Fibroblast of lung (primary cell): ENCODE data around the gene ZNF593OS. TPM values are rescaled to one million over a fixed set of nuclear protein-coding genes. Genes with fewer than 3 reads are reported as not detected.

ENCODE experiments used
- DNase-seq, 2 donors: peaks; one replicate each; pipeline versions ENCODE4 v3.0.0 to v3.0.0-alpha.2; 2010; ENCODE audit warnings: low read depth in 2 of 2
- H2AFZ ChIP-seq: 2 replicates; pipeline ENCODE4 v1.5.1; 2012; ENCODE audit warnings: low read length, control low read depth, inconsistent platforms
- H3K27ac ChIP-seq: 2 replicates; pipeline ENCODE4 v1.5.1; 2011; ENCODE audit warnings: low read length, control low read depth; ENCODE audit not compliant: insufficient read depth
- H3K27me3 ChIP-seq: 2 replicates; pipeline ENCODE4 v1.5.1; 2011; ENCODE audit warnings: mild to moderate bottlenecking, low read length; ENCODE audit not compliant: control insufficient read depth, insufficient read depth
- H3K36me3 ChIP-seq: 2 replicates; pipeline ENCODE4 v1.5.1; 2011; ENCODE audit warnings: low read length; ENCODE audit not compliant: control insufficient read depth, insufficient read depth
- H3K4me1 ChIP-seq: 2 replicates; pipeline ENCODE4 v1.5.1; 2011; ENCODE audit warnings: low read length; ENCODE audit not compliant: control insufficient read depth, insufficient read depth; ENCODE audit errors: extremely low read depth
- H3K4me2 ChIP-seq: 2 replicates; pipeline ENCODE4 v1.5.1; 2011; ENCODE audit warnings: low read length, control low read depth; ENCODE audit not compliant: insufficient read depth; ENCODE audit errors: extremely low read depth
- H3K4me3 ChIP-seq, 4 experiments: fragments of 200-600 bp in 1 of 4; sonication (generic) in 1 of 4; replicated peaks in 1 of 4; 2 replicates each; pipeline ENCODE4 v1.5.1; 2011 to 2016; ENCODE audit warnings: low read length in 4 of 4, low read depth in 3 of 4, mild to moderate bottlenecking in 3 of 4, control low read depth in 2 of 4, inconsistent platforms in 1 of 4, mixed read lengths in 1 of 4; ENCODE audit not compliant: insufficient read depth in 1 of 4; ENCODE audit errors: control extremely low read depth in 1 of 4
- H3K79me2 ChIP-seq: 2 replicates; pipeline ENCODE4 v1.5.1; 2012; ENCODE audit warnings: mild to moderate bottlenecking, low read length, inconsistent platforms; ENCODE audit not compliant: control insufficient read depth, insufficient read depth
- H3K9ac ChIP-seq: 2 replicates; pipeline ENCODE4 v1.5.1; 2011; ENCODE audit warnings: mild to moderate bottlenecking, low read length, control low read depth; ENCODE audit not compliant: insufficient read depth
- H3K9me3 ChIP-seq: 2 replicates; pipeline ENCODE4 v1.5.1; 2012; ENCODE audit warnings: low read depth, low read length; ENCODE audit not compliant: control insufficient read depth, insufficient read depth
- H4K20me1 ChIP-seq: 2 replicates; pipeline ENCODE4 v1.5.1; 2011; ENCODE audit warnings: low read length; ENCODE audit not compliant: control insufficient read depth, insufficient read depth; ENCODE audit errors: extremely low read depth
- CTCF ChIP-seq, 2 donors: IDR thresholded peaks in 1 of 2; conservative IDR thresholded peaks in 1 of 2; 1 replicate in 1 of 2; 2 replicates in 1 of 2; pipeline ENCODE4 v1.5.1; 2011 to 2012; ENCODE audit warnings: low read length in 2 of 2, control low read depth in 1 of 2, inconsistent platforms in 1 of 2, low read depth in 1 of 2, mild to moderate bottlenecking in 1 of 2
- EZH2 ChIP-seq: IDR thresholded peaks from 2 replicates; pipeline ENCODE4 v1.5.1; 2012; ENCODE audit warnings: low read length, control low read depth, mild to moderate bottlenecking; ENCODE audit errors: missing control alignments
- polyA plus RNA-seq, 2 donors: library from polyadenylated mRNA; depleted of rRNA in 1 of 2; stranded (reverse) in 1 of 2; unstranded in 1 of 2; fragments of >200 nt; gene quantifications; 2 replicates each; pipeline ENCODE4 v1.2.1, GENCODE V29; 2011 to 2012; ENCODE audit warnings: missing spikeins in 1 of 2
- total RNA-seq: library from RNA; depleted of rRNA; stranded (reverse); fragments of >200 nt; gene quantifications from 2 replicates; pipeline ENCODE4 v1.2.1, GENCODE V29; 2014

ZNF593OS gene
- total and polyA plus RNA-seq, 2 donors (not counting 1 experiment from before 2014, with no cell fraction given) = not detected

GRCh38 chr1:26121854-26122773 is 49.5 kb downstream of the ZNF593OS start:
- Histone ChIP-seq H3K9me3 (no peaks in the 10 kb centered on the region), H3K27me3 (no peaks in the 10 kb centered on the region), H4K20me1 (no peaks in the 10 kb centered on the region), H3K4me1 (peaks cover 3% of the 10 kb centered on the region), H3K27ac (no peak overlapping the region), H3K4me3 (no peak overlapping the region), H2AFZ (no peak overlapping the region), H3K9ac (no peak overlapping the region), H3K79me2 (no peaks in the 10 kb centered on the region), H3K36me3 (no peaks in the 10 kb centered on the region), H3K4me2 (no peak overlapping the region)
- no peak for DNase-seq
- TF ChIP-seq EZH2 (no peak), CTCF (conservative IDR thresholded peaks at IDR 0.05 in 1 of 2, IDR thresholded peaks at IDR 0.05 in 1 of 2; ENCODE audit: low read depth in 1 of 2, low read length in 2 of 2) (no peak)

- Histone ChIP-seq H3K9ac (no peak overlapping the region), H4K20me1 (no peaks in the 10 kb centered on the region), H3K9me3 (no peaks in the 10 kb centered on the region), H3K36me3 (no peaks in the 10 kb centered on the region), H3K4me2 (no peak overlapping the region), H3K4me3 (no peak overlapping the region), H3K4me1 (peaks cover 3% of the 10 kb centered on the region), H3K79me2 (no peaks in the 10 kb centered on the region), H3K27ac (no peak overlapping the region), H3K27me3 (no peaks in the 10 kb centered on the region), H2AFZ (no peak overlapping the region)
- TF ChIP-seq EZH2 = no peak
- TF ChIP-seq CTCF (conservative IDR thresholded peaks at IDR 0.05 in 1 of 2, IDR thresholded peaks at IDR 0.05 in 1 of 2; ENCODE audit: low read depth in 1 of 2, low read length in 2 of 2) = no peak
- DNase-seq = no peak
These were observed 51.6 kb downstream of the ZNF593OS start for GRCh38 chr1:26119892-26120608.

Other genes with a start within 250 kb of the ZNF593OS start
- 8.2 and 11.7 TPM in 2 replicates for gene PAFAH2, start 173.8 kb downstream of the ZNF593OS start, total RNA-seq
- gene PAFAH2, start 173.8 kb downstream of the ZNF593OS start, polyA plus RNA-seq = 8.3 and 11.3 TPM in 2 replicates
- gene EXTL1, start 150.1 kb downstream of the ZNF593OS start, total RNA-seq = 0.26 and 0.33 TPM in 2 replicates
- 0.14 and 0.39 TPM in 2 replicates for gene EXTL1, start 150.1 kb downstream of the ZNF593OS start, polyA plus RNA-seq
- gene SLC30A2, start 125.7 kb downstream of the ZNF593OS start, total RNA-seq = not detected in 2 replicates
- not detected in 2 replicates for gene SLC30A2, start 125.7 kb downstream of the ZNF593OS start, polyA plus RNA-seq
- gene TRIM63, start 104.2 kb downstream of the ZNF593OS start, total RNA-seq = not detected in 2 replicates
- not detected in 2 replicates for gene TRIM63, start 104.2 kb downstream of the ZNF593OS start, polyA plus RNA-seq
- gene PDIK1L, start 60.0 kb downstream of the ZNF593OS start, total RNA-seq = 4.3 and 5.1 TPM in 2 replicates
- gene PDIK1L, start 60.0 kb downstream of the ZNF593OS start, polyA plus RNA-seq = 3.0 and 3.7 TPM in 2 replicates
- gene FAM110D, start 12.8 kb downstream of the ZNF593OS start, total RNA-seq = not detected in 2 replicates
- not detected in 2 replicates for gene FAM110D, start 12.8 kb downstream of the ZNF593OS start, polyA plus RNA-seq
- not detected in 2 replicates for gene C1orf232, start 2.9 kb downstream of the ZNF593OS start, total RNA-seq
- not detected in 2 replicates for gene C1orf232, start 2.9 kb downstream of the ZNF593OS start, polyA plus RNA-seq
- gene ZNF593, start 1.9 kb downstream of the ZNF593OS start, total RNA-seq = 30.7 and 38.8 TPM in 2 replicates
- gene ZNF593, start 1.9 kb downstream of the ZNF593OS start, polyA plus RNA-seq = 17.6 and 19.8 TPM in 2 replicates
- not detected in 2 replicates for gene CNKSR1, start 5.7 kb upstream of the ZNF593OS start, total RNA-seq
- 0.08 TPM in 1 of 2 replicates, not detected in the other for gene CNKSR1, start 5.7 kb upstream of the ZNF593OS start, polyA plus RNA-seq
- gene CATSPER4, start 18.8 kb upstream of the ZNF593OS start, total RNA-seq = not detected in 2 replicates
- gene CATSPER4, start 18.8 kb upstream of the ZNF593OS start, polyA plus RNA-seq = not detected in 2 replicates
- 3.9 and 6.9 TPM in 2 replicates for gene CEP85, start 62.4 kb upstream of the ZNF593OS start, total RNA-seq
- 4.7 and 8.2 TPM in 2 replicates for gene CEP85, start 62.4 kb upstream of the ZNF593OS start, polyA plus RNA-seq
- 12.8 and 39.6 TPM in 2 replicates for gene SH3BGRL3, start 108.3 kb upstream of the ZNF593OS start, total RNA-seq
- gene SH3BGRL3, start 108.3 kb upstream of the ZNF593OS start, polyA plus RNA-seq = 200 and 261 TPM in 2 replicates
- gene UBXN11, start 134.8 kb upstream of the ZNF593OS start, total RNA-seq = 2.6 and 3.5 TPM in 2 replicates
- 6.5 and 7.1 TPM in 2 replicates for gene UBXN11, start 134.8 kb upstream of the ZNF593OS start, polyA plus RNA-seq
- gene CD52, start 146.1 kb upstream of the ZNF593OS start, total RNA-seq = 0.51 TPM in 1 of 2 replicates, not detected in the other
- 0.28 and 0.31 TPM in 2 replicates for gene CD52, start 146.1 kb upstream of the ZNF593OS start, polyA plus RNA-seq
- not detected in 2 replicates for gene CRYBG2, start 182.3 kb upstream of the ZNF593OS start, total RNA-seq
- gene CRYBG2, start 182.3 kb upstream of the ZNF593OS start, polyA plus RNA-seq = not detected in 2 replicates
- not detected in 2 replicates for gene ZNF683, start 200.9 kb upstream of the ZNF593OS start, total RNA-seq
- not detected in 2 replicates for gene ZNF683, start 200.9 kb upstream of the ZNF593OS start, polyA plus RNA-seq
- not detected in 2 replicates for gene LIN28A, start 239.0 kb upstream of the ZNF593OS start, total RNA-seq
- 0.05 and 0.09 TPM in 2 replicates for gene LIN28A, start 239.0 kb upstream of the ZNF593OS start, polyA plus RNA-seq